ENCODE results near the gene SCN9A. TPM values are rescaled to one million over a fixed set of nuclear protein-coding genes. Genes with fewer than 3 reads are reported as not detected.
A peak's percentile ranks its signal among the peaks of the same experiment; 100 is the strongest.

The SCN9A gene
- total RNA-seq, 1 experiment from 2014 or later = 3.4 TPM

GRCh38 chr2:166380615-166381014 is 4.9 kb upstream of the SCN9A start:
- Histone ChIP-seq H4K20me1 (ENCODE audit: insufficient read depth) (no peaks in the 10 kb centered on the region), H3F3A (ENCODE audit: insufficient read depth, low read depth) (no peaks in the 10 kb centered on the region), H3K4me1 (replicated peaks; ENCODE audit: insufficient read depth) (no peaks in the 10 kb centered on the region), H3K36me3 (ENCODE audit: low read depth) (no peaks in the 10 kb centered on the region), H3K4me2 (no peak overlapping the region), H3K79me2 (ENCODE audit: low read depth) (no peaks in the 10 kb centered on the region), H3K27ac (no peak overlapping the region), H2AFZ (no peak overlapping the region), H3K4me3 (no peak overlapping the region), H3K9me3 (ENCODE audit: insufficient read depth, low read depth) (no peaks in the 10 kb centered on the region), H3K27me3 (ENCODE audit: insufficient read depth, low read depth) (no peaks in the 10 kb centered on the region), H3K9me2 (ENCODE audit: insufficient read depth) (no peaks in the 10 kb centered on the region)
- no TSS peak for BruUV-seq (replicated peaks)
- POLR2A ChIA-PET (ENCODE audit: unreplicated experiment) = no interaction called here
- no peak for DNase-seq
- TF ChIP-seq CTCF (conservative IDR thresholded peaks at IDR 0.05) (no peak), EZH2 (IDR thresholded peaks at IDR 0.05; ENCODE audit: low read depth) (no peak)
- CTCF ChIA-PET = no interaction called here
- intact Hi-C loops (cut with micrococcal nuclease; ENCODE audit: unreplicated experiment) = no loop called here

GRCh38 chr2:166376873-166377272 is 1.1 kb upstream of the SCN9A start:
- Histone ChIP-seq H3K4me3 (no peak overlapping the region), H3K9me2 (ENCODE audit: insufficient read depth) (no peaks in the 10 kb centered on the region), H3K4me1 (replicated peaks; ENCODE audit: insufficient read depth) (0 out of 2 replicates have a peak, but pooled peaks cover 8% of the 10 kb centered on the region), H3F3A (ENCODE audit: insufficient read depth, low read depth) (no peaks in the 10 kb centered on the region), H3K36me3 (ENCODE audit: low read depth) (no peaks in the 10 kb centered on the region), H3K27me3 (ENCODE audit: insufficient read depth, low read depth) (no peaks in the 10 kb centered on the region), H3K79me2 (ENCODE audit: low read depth) (no peaks in the 10 kb centered on the region), H4K20me1 (ENCODE audit: insufficient read depth) (no peaks in the 10 kb centered on the region), H2AFZ (no peak overlapping the region), H3K27ac (no peak overlapping the region), H3K9me3 (ENCODE audit: insufficient read depth, low read depth) (no peaks in the 10 kb centered on the region), H3K4me2 (no peak overlapping the region)
- TF ChIP-seq EZH2 (IDR thresholded peaks at IDR 0.05; ENCODE audit: low read depth) (no peak), CTCF (conservative IDR thresholded peaks at IDR 0.05) (no peak)
- BruUV-seq (replicated peaks) = no TSS peak
- intact Hi-C loops (cut with micrococcal nuclease; ENCODE audit: unreplicated experiment) = loop anchor here (5.0 kb wide), 2 partner anchors 135 to 195 kb away; no protein-coding TSS in a partner anchor
- POLR2A ChIA-PET (ENCODE audit: unreplicated experiment) = no interaction called here
- CTCF ChIA-PET = interaction anchor here (0.7 kb wide), 1 partner anchor 195 kb away, joined by 5 read pairs; no protein-coding TSS in a partner anchor
- DNase-seq = no peak

- Histone ChIP-seq H3K4me1 (replicated peaks; ENCODE audit: insufficient read depth) (0 out of 2 replicates have a peak, but pooled peaks cover 8% of the 10 kb centered on the region), H2AFZ (peak overlapping the region; percentile 77; the same call in 1 of the 2 replicates), H3K36me3 (ENCODE audit: low read depth) (no peaks in the 10 kb centered on the region), H3K27me3 (ENCODE audit: insufficient read depth, low read depth) (no peaks in the 10 kb centered on the region), H3F3A (ENCODE audit: insufficient read depth, low read depth) (no peaks in the 10 kb centered on the region), H3K79me2 (ENCODE audit: low read depth) (no peaks in the 10 kb centered on the region), H4K20me1 (ENCODE audit: insufficient read depth) (no peaks in the 10 kb centered on the region), H3K27ac (no peak overlapping the region), H3K4me2 (peak overlapping the region; percentile 84), H3K9me2 (ENCODE audit: insufficient read depth) (no peaks in the 10 kb centered on the region), H3K4me3 (no peak overlapping the region; the same call in 1 of the 2 replicates), H3K9me3 (ENCODE audit: insufficient read depth, low read depth) (no peaks in the 10 kb centered on the region)
- ChIA-PET POLR2A (ENCODE audit: unreplicated experiment) (no interaction called here), CTCF (interaction anchor here (0.7 kb wide), 3 partner anchors 9 to 194 kb away, joined by 3 to 5 read pairs (median 4); no protein-coding TSS in a partner anchor)
- intact Hi-C loops (cut with micrococcal nuclease; ENCODE audit: unreplicated experiment) = loop anchor here (5.0 kb wide), 2 partner anchors 134 to 194 kb away; no protein-coding TSS in a partner anchor
- no TSS peak for BruUV-seq (replicated peaks)
- TF ChIP-seq EZH2 (IDR thresholded peaks at IDR 0.05; ENCODE audit: low read depth) = no peak
- no peak for TF ChIP-seq CTCF (conservative IDR thresholded peaks at IDR 0.05)
- no peak for DNase-seq
Observed at GRCh38 chr2:166376488-166376828, 714 bp upstream of the SCN9A start.

Measured in PC-9 (cell line).